HL-60/S4 treated with retinoic acid at 250 ng/mL for 4 days and 3 days (cell line): ENCODE data around the gene C1orf94.

Source experiments
- in situ Hi-C: fragments of 300-500 bp; cut with MboI; formaldehyde crosslinking; loops from 2 replicates; pipeline ENCODE4 v1.7.0; 2022; ENCODE audit warnings: low sequenced_read_pairs

Gene C1orf94

DNA sequence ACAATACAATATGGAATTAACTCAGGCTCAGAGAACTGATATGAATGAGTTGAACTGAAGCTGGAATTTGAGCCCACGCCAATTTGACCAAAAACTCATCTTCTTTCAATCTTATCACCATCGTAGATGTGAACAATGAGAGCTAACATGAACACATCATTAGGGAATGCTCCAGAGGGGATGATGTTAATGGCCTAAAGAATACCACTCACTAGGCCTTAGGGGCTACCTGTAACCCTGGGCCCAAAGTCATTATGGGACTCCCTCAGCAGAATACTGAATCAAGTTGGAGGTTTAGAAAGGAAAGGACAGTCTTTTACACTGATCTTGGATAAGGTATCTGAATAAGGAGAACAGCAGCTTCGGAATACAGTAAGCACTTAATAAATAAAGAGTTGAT is 73.6 kb downstream of the C1orf94 start:
- in situ Hi-C loops = no loop called here

DNA sequence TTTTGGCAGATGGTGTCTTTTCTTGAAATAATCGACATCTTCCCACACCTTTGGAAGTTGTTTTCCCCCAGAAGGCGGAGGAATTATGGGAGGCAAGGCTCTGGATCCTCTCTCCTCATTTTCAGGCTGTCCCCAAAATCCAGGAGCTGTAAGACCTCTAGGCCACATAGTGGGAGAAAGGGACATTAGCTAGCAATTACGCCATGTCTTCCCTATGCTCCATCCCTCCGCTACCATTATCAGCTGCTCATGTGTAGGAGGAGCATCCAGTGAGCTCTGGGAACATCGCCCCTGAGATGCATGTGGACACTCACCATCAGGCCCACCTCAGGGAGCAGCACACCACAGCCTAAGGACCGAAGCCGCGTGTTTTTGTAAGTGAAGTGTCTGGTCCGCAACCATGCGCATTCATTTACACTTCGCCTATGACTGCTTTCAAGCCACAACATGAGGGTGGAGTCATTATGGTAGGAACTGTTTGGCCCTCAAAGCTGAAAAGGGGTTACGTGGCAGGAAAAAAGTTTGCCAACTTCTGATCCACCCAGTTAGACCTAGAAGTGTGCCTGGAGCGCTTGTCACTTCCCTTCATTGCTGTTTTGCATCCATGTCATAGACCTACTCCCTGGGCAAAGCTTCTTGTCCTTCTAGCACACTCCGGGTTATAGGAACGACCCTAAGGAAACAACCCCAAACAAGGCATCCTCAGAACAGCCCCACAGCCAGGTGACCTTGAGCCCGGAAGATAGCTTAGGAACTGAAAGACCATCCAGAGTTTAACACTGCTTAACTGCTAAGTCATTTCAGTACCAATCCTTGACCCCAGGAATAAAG is 85.5 kb downstream of the C1orf94 start:
- in situ Hi-C loops = no loop called here

DNA sequence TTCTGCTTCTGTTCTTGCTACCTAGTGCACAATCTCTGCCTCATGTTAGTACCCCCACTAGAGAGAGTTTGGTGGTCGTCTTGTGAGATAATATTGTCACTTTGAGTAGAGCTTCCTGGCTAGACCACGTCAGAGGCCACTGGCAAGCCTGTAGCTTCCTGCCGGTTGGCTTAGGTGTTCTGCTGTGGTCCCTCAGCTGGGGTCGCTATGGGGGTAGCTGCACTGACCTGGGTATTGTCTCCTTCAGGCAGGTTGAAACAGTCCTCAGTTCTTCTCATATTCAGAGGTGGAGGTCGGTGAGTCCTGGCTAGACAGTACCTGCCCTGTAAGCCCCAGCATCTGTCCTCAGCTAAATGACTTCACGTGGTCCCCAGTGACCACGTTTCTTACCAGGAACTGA is 86.2 kb downstream of the C1orf94 start:
- in situ Hi-C loops = no loop called here

DNA sequence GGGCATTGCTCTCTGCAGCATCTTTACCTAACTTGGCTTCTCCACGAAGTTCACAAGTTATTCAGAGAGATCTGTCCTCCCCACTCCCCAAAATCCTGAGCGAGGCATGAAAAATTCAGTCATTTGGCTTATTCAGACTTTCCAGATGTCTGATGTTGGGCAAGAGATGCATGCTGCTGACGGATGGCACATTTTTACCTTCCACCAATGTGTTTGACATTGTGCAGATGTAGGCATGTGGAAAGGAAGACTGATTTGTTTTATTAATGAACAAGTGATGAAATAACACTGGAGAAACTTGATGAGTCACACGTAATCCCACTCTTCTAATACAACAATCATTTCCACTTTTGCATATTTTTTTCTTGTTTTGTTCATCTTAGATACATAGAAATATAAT is 86.7 kb downstream of the C1orf94 start:
- in situ Hi-C loops = no loop called here

DNA sequence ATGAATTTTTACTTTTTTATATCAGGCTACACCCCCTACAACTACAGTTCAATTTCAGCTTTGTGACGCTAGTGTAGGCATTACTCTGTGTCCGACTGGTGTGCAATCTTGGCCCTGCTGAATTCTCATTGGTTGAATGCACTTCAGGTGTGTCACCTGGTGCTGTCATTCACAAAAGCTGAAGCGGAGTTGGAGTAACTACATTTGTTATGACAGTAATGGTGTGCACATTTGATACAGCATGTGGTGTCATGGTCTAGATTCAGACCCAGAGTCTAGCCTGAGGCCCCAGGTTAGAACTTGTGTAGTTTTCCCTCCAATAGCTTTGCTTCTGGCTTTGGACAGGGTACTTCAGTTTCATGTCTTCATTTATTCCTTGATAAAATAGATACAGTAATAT is 88.7 kb downstream of the C1orf94 start:
- in situ Hi-C loops = no loop called here

DNA sequence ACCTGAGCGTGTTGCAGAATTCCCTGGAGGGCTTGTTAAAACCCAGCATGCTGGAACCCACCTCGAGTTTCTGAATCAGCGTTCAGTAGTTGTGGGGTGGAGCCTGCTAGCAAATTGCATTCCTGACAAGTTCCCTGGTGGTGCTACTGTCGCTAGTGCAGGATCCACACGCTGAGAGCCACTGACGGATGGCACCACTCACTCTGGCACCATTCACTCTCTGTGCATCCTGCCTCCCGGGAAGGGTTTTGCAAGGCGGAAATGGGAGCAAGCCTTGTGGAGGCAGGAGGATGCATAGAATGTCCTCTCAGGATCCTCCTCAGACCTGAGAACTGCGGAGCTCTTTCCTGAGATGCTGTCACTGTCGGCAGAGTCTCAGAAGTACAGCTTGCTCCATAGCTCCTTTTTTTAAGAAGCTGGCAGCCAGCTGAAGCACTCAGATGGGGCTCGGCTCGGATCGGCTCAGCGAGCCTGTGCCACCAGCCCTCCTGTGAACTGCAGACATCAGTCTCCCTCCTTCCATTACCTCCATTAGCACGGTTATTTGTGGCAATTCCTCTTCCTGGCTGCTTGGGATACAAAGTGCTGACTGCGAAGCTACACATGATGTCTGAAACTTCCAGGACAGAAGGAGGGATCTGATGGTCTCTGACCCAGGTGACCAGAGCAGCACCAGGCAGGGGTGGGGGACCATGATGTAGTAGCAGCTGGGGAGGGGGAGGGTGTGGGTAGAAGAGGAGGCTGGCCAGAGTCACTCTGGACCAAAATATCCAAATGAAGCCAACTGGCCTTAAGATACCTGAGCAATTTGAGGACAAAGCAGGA is 89.6 kb downstream of the C1orf94 start:
- in situ Hi-C loops = no loop called here

DNA sequence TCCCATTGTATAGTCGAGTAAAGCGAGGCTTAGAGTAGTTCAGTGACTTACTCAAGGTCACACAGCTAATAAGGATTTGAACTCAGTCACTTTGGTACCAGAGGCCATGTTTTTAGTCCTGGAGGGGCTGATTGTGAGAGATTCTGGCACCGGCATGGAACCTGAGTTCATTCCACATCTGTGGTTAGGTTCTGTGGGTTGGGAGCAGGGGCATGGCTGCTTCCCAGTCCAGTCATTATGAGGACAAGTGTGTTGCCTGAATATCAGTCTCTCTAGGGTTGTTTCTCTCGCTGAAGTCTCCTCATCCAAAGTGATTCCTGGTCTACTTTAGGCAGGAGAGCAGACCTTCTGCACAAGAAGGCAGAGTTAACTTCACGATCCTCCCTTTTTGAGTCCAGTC is 90.6 kb downstream of the C1orf94 start:
- in situ Hi-C loops = no loop called here

DNA sequence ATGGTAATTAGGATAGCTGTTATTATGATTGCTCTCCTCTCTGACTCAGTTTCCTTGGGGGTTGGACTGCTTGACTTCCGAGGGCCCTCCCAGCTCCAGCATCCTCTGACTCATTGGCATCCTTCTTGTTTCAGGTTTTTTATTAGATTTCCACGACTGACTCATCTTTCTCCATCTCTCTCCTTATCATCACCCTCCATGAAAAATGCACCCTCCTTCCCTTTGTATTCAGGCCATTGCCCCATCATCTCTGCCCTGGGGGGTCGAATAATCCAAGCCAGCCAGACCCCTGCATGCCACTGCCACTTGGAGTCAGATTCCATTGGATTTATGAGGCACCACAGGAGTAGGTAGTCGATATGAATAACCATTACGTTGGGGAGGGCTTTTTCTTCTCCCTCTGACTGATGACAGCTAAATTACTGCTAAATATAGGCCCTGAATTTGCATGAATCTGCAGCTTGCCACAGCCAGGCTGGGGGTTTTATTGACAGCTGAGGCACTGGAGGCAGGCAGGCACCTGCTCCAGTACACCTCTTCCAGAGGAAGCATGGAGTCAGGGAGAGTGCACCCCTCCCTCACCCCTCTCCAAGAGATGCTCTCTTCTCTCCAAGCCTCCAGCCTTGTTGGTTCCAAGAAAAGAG is 91.7 kb downstream of the C1orf94 start:
- in situ Hi-C loops = no loop called here
